ENCODE data around the gene RPL36A.

The RPL36A gene

DNA sequence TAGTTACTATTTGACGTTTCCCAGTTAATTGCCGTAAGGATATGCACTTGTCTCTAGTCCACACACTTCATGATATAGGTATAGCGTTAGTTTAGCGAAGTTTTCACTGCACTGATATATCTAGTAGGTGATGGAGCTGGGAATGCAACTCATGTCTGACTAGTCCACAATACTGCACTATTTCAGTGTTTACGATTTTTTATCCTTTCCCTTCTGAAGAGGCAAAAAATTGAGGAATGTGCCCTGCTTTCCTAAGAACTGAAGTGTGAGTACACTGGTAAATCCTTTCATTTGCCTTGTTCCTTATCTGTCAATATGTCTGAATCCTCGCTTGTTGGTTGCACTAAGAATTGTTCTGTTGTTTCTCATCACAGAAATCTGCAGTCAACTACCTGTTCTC is 1.0 kb downstream of the RPL36A start:
- no peak overlapping the region for H2BK12ac ChIP-seq (ENCODE audit: low read length)
- no peak overlapping the region for H4K91ac ChIP-seq (ENCODE audit: low read depth, low read length, poor library complexity)
- H2AFZ ChIP-seq (ENCODE audit: low read length), result no peak overlapping the region
- no peak overlapping the region for H3K23ac ChIP-seq (ENCODE audit: low read depth, low read length, poor library complexity)
- no peak overlapping the region for H3K18ac ChIP-seq (ENCODE audit: low read length)
- H4K8ac ChIP-seq (ENCODE audit: low read depth, low read length), result no peak overlapping the region
- H3K27ac ChIP-seq (replicated peaks; ENCODE audit: low read length), result no peak overlapping the region
- no peaks in the 10 kb centered on the region for H3K27me3 ChIP-seq (ENCODE audit: control insufficient read depth in 3 of 3, insufficient read depth in 3 of 3, low read depth in 1 of 3, low read length in 3 of 3)
- peaks cover 8 to 50% of the 10 kb centered on the region in 2 donors for H3K36me3 ChIP-seq (replicated peaks in 1 of 2; ENCODE audit: control insufficient read depth in 2 of 2, insufficient read depth in 2 of 2, low read length in 2 of 2)
- H3K4ac ChIP-seq (ENCODE audit: low read length), result no peak overlapping the region
- H2AK5ac ChIP-seq (ENCODE audit: low read depth, low read length), result no peak overlapping the region
- peaks cover 3 to 9% of the 10 kb centered on the region in 2 donors for H3K4me1 ChIP-seq (ENCODE audit: control insufficient read depth in 2 of 2, insufficient read depth in 1 of 2, low read depth in 1 of 2, low read length in 2 of 2)
- H2BK120ac ChIP-seq (ENCODE audit: low read depth, low read length), result no peak overlapping the region
- H3K14ac ChIP-seq (ENCODE audit: low read length), result no peak overlapping the region
- H2BK5ac ChIP-seq (ENCODE audit: low read length), result no peak overlapping the region
- peaks cover 3% of the 10 kb centered on the region for H3K79me1 ChIP-seq (ENCODE audit: low read depth, low read length)
- peak overlapping the region; percentile 49 for H3K4me2 ChIP-seq (ENCODE audit: insufficient read depth, low read length, poor library complexity, severe bottlenecking)
- H3K4me3 ChIP-seq (ENCODE audit: low read length in 2 of 2), result peak overlapping the region; percentile 74 to 97
- WGBS, 2 donors (ENCODE audit: extremely low coverage in 2 of 2, insufficient read length in 2 of 2, insufficient replicate concordance in 1 of 2), result no CpG with 5 or more reads among the region's 6 CpGs
- H3K9me3 ChIP-seq (replicated peaks in 1 of 2; ENCODE audit: control insufficient read depth in 2 of 2, insufficient read depth in 1 of 2, low read depth in 1 of 2, low read length in 2 of 2), result no peaks in the 10 kb centered on the region
- no peak for DNase-seq (ENCODE audit: low spot score)
- H3K9ac ChIP-seq (ENCODE audit: low read depth, low read length, poor library complexity), result peak overlapping the region; percentile 4
- H2BK15ac ChIP-seq (ENCODE audit: low read length), result no peak overlapping the region

GRCh38 chrX:101393530-101394305 is 2.9 kb downstream of the RPL36A start:
- Histone ChIP-seq H3K9me3 (replicated peaks in 1 of 2; ENCODE audit: control insufficient read depth in 2 of 2, insufficient read depth in 1 of 2, low read depth in 1 of 2, low read length in 2 of 2) (no peaks in the 10 kb centered on the region), H3K14ac (ENCODE audit: low read length) (no peak overlapping the region), H3K4me1 (ENCODE audit: control insufficient read depth in 2 of 2, insufficient read depth in 1 of 2, low read depth in 1 of 2, low read length in 2 of 2) (peaks cover 3 to 9% of the 10 kb centered on the region in 2 donors), H3K27ac (replicated peaks; ENCODE audit: low read length) (no peak overlapping the region), H2AK5ac (ENCODE audit: low read depth, low read length) (no peak overlapping the region), H2AFZ (ENCODE audit: low read length) (no peak overlapping the region), H4K8ac (ENCODE audit: low read depth, low read length) (no peak overlapping the region), H3K9ac (ENCODE audit: low read depth, low read length, poor library complexity) (no peak overlapping the region), H3K27me3 (ENCODE audit: control insufficient read depth in 3 of 3, insufficient read depth in 3 of 3, low read depth in 1 of 3, low read length in 3 of 3) (no peaks in the 10 kb centered on the region), H3K18ac (ENCODE audit: low read length) (no peak overlapping the region), H2BK120ac (ENCODE audit: low read depth, low read length) (no peak overlapping the region), H3K4me3 (ENCODE audit: low read length in 2 of 2) (no peak overlapping the region), H2BK5ac (ENCODE audit: low read length) (no peak overlapping the region), H3K4me2 (ENCODE audit: insufficient read depth, low read length, poor library complexity, severe bottlenecking) (no peak overlapping the region), H4K91ac (ENCODE audit: low read depth, low read length, poor library complexity) (no peak overlapping the region), H3K4ac (ENCODE audit: low read length) (no peak overlapping the region), H3K23ac (ENCODE audit: low read depth, low read length, poor library complexity) (no peak overlapping the region), H3K79me1 (ENCODE audit: low read depth, low read length) (peaks cover 3% of the 10 kb centered on the region), H3K36me3 (replicated peaks in 1 of 2; ENCODE audit: control insufficient read depth in 2 of 2, insufficient read depth in 2 of 2, low read length in 2 of 2) (peaks cover 8 to 52% of the 10 kb centered on the region in 2 donors), H2BK12ac (ENCODE audit: low read length) (no peak overlapping the region), H2BK15ac (ENCODE audit: low read length) (no peak overlapping the region)
- DNase-seq (ENCODE audit: low spot score), result no peak
- WGBS, 2 donors (ENCODE audit: extremely low coverage in 2 of 2, insufficient read length in 2 of 2, insufficient replicate concordance in 1 of 2), result no CpG with 5 or more reads among the region's 11 CpGs

GRCh38 chrX:101394372-101394771 is 3.6 kb downstream of the RPL36A start:
- H3K79me1 ChIP-seq (ENCODE audit: low read depth, low read length), result peaks cover 3% of the 10 kb centered on the region
- no peak overlapping the region for H3K14ac ChIP-seq (ENCODE audit: low read length)
- H2BK5ac ChIP-seq (ENCODE audit: low read length), result no peak overlapping the region
- no peak overlapping the region for H2AK5ac ChIP-seq (ENCODE audit: low read depth, low read length)
- H3K4me2 ChIP-seq (ENCODE audit: insufficient read depth, low read length, poor library complexity, severe bottlenecking), result no peak overlapping the region
- H3K9ac ChIP-seq (ENCODE audit: low read depth, low read length, poor library complexity), result no peak overlapping the region
- no peak overlapping the region for H3K4ac ChIP-seq (ENCODE audit: low read length)
- no peak overlapping the region for H3K4me3 ChIP-seq (ENCODE audit: low read length in 2 of 2)
- H4K91ac ChIP-seq (ENCODE audit: low read depth, low read length, poor library complexity), result no peak overlapping the region
- H2BK120ac ChIP-seq (ENCODE audit: low read depth, low read length), result no peak overlapping the region
- H3K4me1 ChIP-seq (ENCODE audit: control insufficient read depth in 2 of 2, insufficient read depth in 1 of 2, low read depth in 1 of 2, low read length in 2 of 2), result peaks cover 3 to 9% of the 10 kb centered on the region in 2 donors
- H2BK12ac ChIP-seq (ENCODE audit: low read length), result no peak overlapping the region
- H4K8ac ChIP-seq (ENCODE audit: low read depth, low read length), result no peak overlapping the region
- DNase-seq (ENCODE audit: low spot score), result no peak
- no peak overlapping the region for H3K23ac ChIP-seq (ENCODE audit: low read depth, low read length, poor library complexity)
- no peak overlapping the region for H2AFZ ChIP-seq (ENCODE audit: low read length)
- H3K9me3 ChIP-seq (replicated peaks in 1 of 2; ENCODE audit: control insufficient read depth in 2 of 2, insufficient read depth in 1 of 2, low read depth in 1 of 2, low read length in 2 of 2), result no peaks in the 10 kb centered on the region
- peaks cover 8 to 52% of the 10 kb centered on the region in 2 donors for H3K36me3 ChIP-seq (replicated peaks in 1 of 2; ENCODE audit: control insufficient read depth in 2 of 2, insufficient read depth in 2 of 2, low read length in 2 of 2)
- no peak overlapping the region for H2BK15ac ChIP-seq (ENCODE audit: low read length)
- H3K27me3 ChIP-seq (ENCODE audit: control insufficient read depth in 3 of 3, insufficient read depth in 3 of 3, low read depth in 1 of 3, low read length in 3 of 3), result no peaks in the 10 kb centered on the region
- H3K18ac ChIP-seq (ENCODE audit: low read length), result no peak overlapping the region
- H3K27ac ChIP-seq (replicated peaks; ENCODE audit: low read length), result no peak overlapping the region

DNA sequence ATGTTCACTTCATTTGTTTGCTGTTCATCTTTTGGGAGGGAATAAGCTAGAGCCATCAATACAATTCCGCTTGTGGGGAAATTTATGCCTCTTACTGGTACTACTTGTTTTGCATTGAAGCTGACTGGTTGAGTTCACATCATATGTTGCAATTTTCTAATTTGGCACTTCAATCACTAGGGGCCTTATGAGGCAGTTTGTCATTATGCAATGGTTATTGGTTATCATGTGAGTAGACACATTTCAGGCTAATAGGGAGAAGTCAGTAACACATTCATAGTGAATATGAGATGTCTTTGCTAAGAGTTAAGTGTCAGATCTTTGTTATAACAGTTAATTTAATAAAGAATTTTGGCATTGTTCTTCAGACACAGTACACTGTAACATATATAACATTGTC is 5.0 kb downstream of the RPL36A start:
- WGBS, 2 donors (ENCODE audit: extremely low coverage in 2 of 2, insufficient read length in 2 of 2, insufficient replicate concordance in 1 of 2), result no CpG with 5 or more reads among the region's 1 CpG
- Histone ChIP-seq H2BK15ac (ENCODE audit: low read length) (no peak overlapping the region), H3K79me1 (ENCODE audit: low read depth, low read length) (peaks cover 3% of the 10 kb centered on the region), H3K9me3 (replicated peaks in 1 of 2; ENCODE audit: control insufficient read depth in 2 of 2, insufficient read depth in 1 of 2, low read depth in 1 of 2, low read length in 2 of 2) (no peaks in the 10 kb centered on the region), H2BK5ac (ENCODE audit: low read length) (no peak overlapping the region), H4K91ac (ENCODE audit: low read depth, low read length, poor library complexity) (no peak overlapping the region), H3K14ac (ENCODE audit: low read length) (no peak overlapping the region), H4K8ac (ENCODE audit: low read depth, low read length) (no peak overlapping the region), H2AFZ (ENCODE audit: low read length) (no peak overlapping the region), H2AK5ac (ENCODE audit: low read depth, low read length) (no peak overlapping the region), H2BK12ac (ENCODE audit: low read length) (no peak overlapping the region), H3K4me1 (ENCODE audit: control insufficient read depth in 2 of 2, insufficient read depth in 1 of 2, low read depth in 1 of 2, low read length in 2 of 2) (peaks cover 3 to 5% of the 10 kb centered on the region in 2 donors), H3K9ac (ENCODE audit: low read depth, low read length, poor library complexity) (no peak overlapping the region), H3K36me3 (replicated peaks in 1 of 2; ENCODE audit: control insufficient read depth in 2 of 2, insufficient read depth in 2 of 2, low read length in 2 of 2) (peaks cover 9 to 63% of the 10 kb centered on the region in 2 donors), H3K4ac (ENCODE audit: low read length) (no peak overlapping the region), H3K27me3 (ENCODE audit: control insufficient read depth in 3 of 3, insufficient read depth in 3 of 3, low read depth in 1 of 3, low read length in 3 of 3) (no peaks in the 10 kb centered on the region), H3K23ac (ENCODE audit: low read depth, low read length, poor library complexity) (no peak overlapping the region), H3K27ac (replicated peaks; ENCODE audit: low read length) (no peak overlapping the region), H3K18ac (ENCODE audit: low read length) (no peak overlapping the region), H3K4me2 (ENCODE audit: insufficient read depth, low read length, poor library complexity, severe bottlenecking) (no peak overlapping the region), H2BK120ac (ENCODE audit: low read depth, low read length) (no peak overlapping the region), H3K4me3 (ENCODE audit: low read length in 2 of 2) (no peak overlapping the region)
- DNase-seq (ENCODE audit: low spot score), result no peak

Measured in neuronal stem cell (in vitro differentiated cells).